PC-3 (cell line): ENCODE measurements around the gene ARNT2. TPM values are rescaled to one million over a fixed set of nuclear protein-coding genes. Genes with fewer than 3 reads are reported as not detected.

Experiments
- ATAC-seq: fragments of 200-7000 bp; cut with Tn5 transposase; 2 replicates; pipeline ENCODE4 v1.9.1; 2020; ENCODE audit warnings: mild to moderate bottlenecking, moderate library complexity
- BruUV-seq: library from RNA; stranded (reverse); fragments of 400-500 nt; replicated peaks from 2 replicates; lab custom pipeline; 2021; lab: Mats Ljungman, UMichigan
- CTCF ChIA-PET: fragments of 300-600 bp; sonication (Branson Sonifier 250); formaldehyde crosslinking; loops from one replicate; lab custom pipeline; 2022; ENCODE audit warnings: antibody characterized with exemption; lab: Charles Lee
- POLR2A ChIA-PET: fragments of 300-600 bp; sonication (Branson Sonifier 250); formaldehyde crosslinking; loops from one replicate; lab custom pipeline; 2022; ENCODE audit warnings: antibody characterized with exemption; ENCODE audit not compliant: unreplicated experiment; lab: Charles Lee
- DNase-seq: peaks from one replicate; pipeline ENCODE4 v3.0.0-alpha.2; 2015
- H2AFZ ChIP-seq: fragments of 300-600 bp; sonication (generic); 2 replicates; pipeline ENCODE4 v1.6.0; 2016; ENCODE audit warnings: antibody characterized with exemption, low read length
- H3F3A ChIP-seq: fragments of 300-600 bp; sonication (generic); one replicate; pipeline ENCODE4 v1.6.0; 2017; ENCODE audit warnings: antibody characterized with exemption, low read length, control low read depth, mild to moderate bottlenecking; ENCODE audit not compliant: unreplicated experiment
- H3K27ac ChIP-seq: fragments of 300-600 bp; sonication (generic); 2 replicates; pipeline ENCODE4 v1.5.1; 2016; ENCODE audit warnings: mild to moderate bottlenecking, low read length
- H3K27me3 ChIP-seq: fragments of 300-600 bp; sonication (generic); 2 replicates; pipeline ENCODE4 v1.6.1; 2016; ENCODE audit warnings: low read length, mixed read lengths
- H3K36me3 ChIP-seq: fragments of 300-600 bp; sonication (generic); 2 replicates; pipeline ENCODE4 v1.6.1; 2016; ENCODE audit warnings: low read depth, mixed run types, low read length, mixed read lengths
- H3K4me1 ChIP-seq: fragments of 300-600 bp; sonication (generic); 2 replicates; pipeline ENCODE4 v1.5.1; 2016; ENCODE audit warnings: low read length; ENCODE audit not compliant: insufficient read depth
- H3K4me2 ChIP-seq: fragments of 300-600 bp; sonication (generic); 2 replicates; pipeline ENCODE4 v1.6.0; 2016; ENCODE audit warnings: low read length
- H3K4me3 ChIP-seq: fragments of 300-600 bp; sonication (generic); 2 replicates; pipeline ENCODE4 v1.5.1; 2016; ENCODE audit warnings: mild to moderate bottlenecking, low read length, mixed read lengths
- H3K79me2 ChIP-seq: fragments of 300-600 bp; sonication (generic); 2 replicates; pipeline ENCODE4 v1.6.1; 2017; ENCODE audit warnings: low read length, mixed read lengths
- H3K9ac ChIP-seq: fragments of 300-600 bp; sonication (generic); 2 replicates; pipeline ENCODE4 v1.6.0; 2016; ENCODE audit warnings: mild to moderate bottlenecking, low read length
- H3K9me2 ChIP-seq: fragments of 300-600 bp; sonication (generic); replicated peaks from 2 replicates; pipeline ENCODE4 v1.6.1; 2016; ENCODE audit warnings: mixed run types, low read length, mixed read lengths
- H3K9me3 ChIP-seq: fragments of 300-600 bp; sonication (generic); 2 replicates; pipeline ENCODE4 v1.6.1; 2016; ENCODE audit warnings: low read length, mixed read lengths
- H4K20me1 ChIP-seq: fragments of 300-600 bp; sonication (generic); 2 replicates; pipeline ENCODE4 v1.6.1; 2016; ENCODE audit warnings: low read length, mixed read lengths
- EZH2 ChIP-seq: fragments of 300-600 bp; sonication (generic); IDR thresholded peaks from one replicate; pipeline ENCODE4 v1.6.1; 2017; ENCODE audit warnings: antibody characterized with exemption, mild to moderate bottlenecking, low read length; ENCODE audit not compliant: unreplicated experiment
- EZH2phosphoT487 ChIP-seq: fragments of 300-600 bp; sonication (generic); IDR thresholded peaks from 2 replicates; pipeline ENCODE4 v1.6.1; 2018; ENCODE audit warnings: mild to moderate bottlenecking, antibody characterized with exemption, low read length, borderline replicate concordance
- intact Hi-C: fragments of 100-400 bp; cut with micrococcal nuclease; formaldehyde crosslinking; loops from 2 replicates; pipeline ENCODE4 v1.9.0; 2023
- total RNA-seq: library from RNA; depleted of rRNA; stranded (reverse); fragments of >200 nt; gene quantifications from 2 replicates; pipeline ENCODE4 v1.2.3, GENCODE V29; 2014
- TF ChIP-seq, protein P1 (sequence below): fragments of 300-600 bp; sonication (generic); conservative IDR thresholded peaks from 2 replicates; pipeline ENCODE4 v1.5.1; 2017; ENCODE audit warnings: antibody characterized with exemption, low read depth, mild to moderate bottlenecking, low read length

Gene ARNT2
- total RNA-seq, 1 experiment from 2014 or later, result 0.11 TPM

DNA sequence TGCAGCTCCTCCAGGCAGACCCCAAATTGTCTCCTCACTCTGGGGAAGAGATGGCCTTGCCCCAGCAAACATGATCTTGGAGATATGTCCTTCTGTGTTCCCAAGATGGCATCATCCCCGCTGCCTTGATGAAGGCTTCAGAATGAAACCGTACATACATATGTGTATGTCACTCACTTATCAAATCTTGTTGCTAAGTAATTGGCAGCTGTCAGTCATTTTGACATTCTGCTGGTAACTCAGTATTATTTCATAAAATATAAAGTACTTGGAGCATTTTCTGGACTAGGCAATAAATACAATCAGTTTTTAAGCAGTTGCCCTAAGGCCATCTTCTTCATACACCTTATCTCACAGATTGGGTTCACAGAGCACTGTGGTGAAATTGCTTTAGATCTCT, 62.4 kb downstream of the ARNT2 start:
- H3K9me2 ChIP-seq, result no peaks in the 10 kb centered on the region
- peaks cover 7% of the 10 kb centered on the region; the same call in 1 of the 2 replicates for H3K4me1 ChIP-seq
- BruUV-seq, result no TSS peak
- H3K27me3 ChIP-seq, result no peaks in the 10 kb centered on the region; the same call in 1 of the 2 replicates
- intact Hi-C loops, result no loop called here
- H3K9me3 ChIP-seq, result no peaks in the 10 kb centered on the region
- H3K27ac ChIP-seq, result no peak overlapping the region
- H3K4me3 ChIP-seq, result no peak overlapping the region
- TF ChIP-seq EZH2phosphoT487, result no peak
- TF ChIP-seq, protein P1, sequence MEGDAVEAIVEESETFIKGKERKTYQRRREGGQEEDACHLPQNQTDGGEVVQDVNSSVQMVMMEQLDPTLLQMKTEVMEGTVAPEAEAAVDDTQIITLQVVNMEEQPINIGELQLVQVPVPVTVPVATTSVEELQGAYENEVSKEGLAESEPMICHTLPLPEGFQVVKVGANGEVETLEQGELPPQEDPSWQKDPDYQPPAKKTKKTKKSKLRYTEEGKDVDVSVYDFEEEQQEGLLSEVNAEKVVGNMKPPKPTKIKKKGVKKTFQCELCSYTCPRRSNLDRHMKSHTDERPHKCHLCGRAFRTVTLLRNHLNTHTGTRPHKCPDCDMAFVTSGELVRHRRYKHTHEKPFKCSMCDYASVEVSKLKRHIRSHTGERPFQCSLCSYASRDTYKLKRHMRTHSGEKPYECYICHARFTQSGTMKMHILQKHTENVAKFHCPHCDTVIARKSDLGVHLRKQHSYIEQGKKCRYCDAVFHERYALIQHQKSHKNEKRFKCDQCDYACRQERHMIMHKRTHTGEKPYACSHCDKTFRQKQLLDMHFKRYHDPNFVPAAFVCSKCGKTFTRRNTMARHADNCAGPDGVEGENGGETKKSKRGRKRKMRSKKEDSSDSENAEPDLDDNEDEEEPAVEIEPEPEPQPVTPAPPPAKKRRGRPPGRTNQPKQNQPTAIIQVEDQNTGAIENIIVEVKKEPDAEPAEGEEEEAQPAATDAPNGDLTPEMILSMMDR, result no peak
- no peak for TF ChIP-seq EZH2
- no peaks in the 10 kb centered on the region for H3K36me3 ChIP-seq
- DNase-seq (no peak), ATAC-seq (no peak)
- no peak overlapping the region for H3K9ac ChIP-seq
- ChIA-PET POLR2A (no interaction called here), CTCF (no interaction called here)
- H3F3A ChIP-seq, result no peaks in the 10 kb centered on the region
- H3K4me2 ChIP-seq, result no peak overlapping the region
- no peaks in the 10 kb centered on the region for H3K79me2 ChIP-seq
- no peaks in the 10 kb centered on the region for H4K20me1 ChIP-seq
- no peak overlapping the region for H2AFZ ChIP-seq

DNA sequence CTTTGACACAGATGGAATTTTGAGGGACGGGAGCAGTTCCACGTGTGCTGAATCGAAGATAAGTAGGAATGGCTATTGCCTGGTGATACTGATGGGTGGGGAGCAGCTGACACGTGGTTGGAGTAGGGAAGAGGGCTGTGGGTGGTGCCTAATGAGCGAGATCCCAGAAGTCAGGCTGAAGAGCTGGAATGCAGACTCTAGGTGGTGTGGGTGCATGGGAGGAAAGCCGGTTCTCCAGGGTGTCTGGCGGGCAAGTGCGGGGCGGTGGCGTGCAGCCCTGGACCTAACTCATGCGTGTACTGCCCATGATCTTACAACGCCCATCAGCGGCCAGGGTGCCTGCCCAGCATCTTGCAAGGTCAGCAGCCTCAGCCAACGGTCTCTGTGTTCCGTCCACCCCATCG, 63.1 kb downstream of the ARNT2 start:
- DNase-seq, result no peak
- H3K9ac ChIP-seq, result no peak overlapping the region
- no peak overlapping the region for H3K4me3 ChIP-seq
- POLR2A ChIA-PET, result no interaction called here
- no peaks in the 10 kb centered on the region for H3K79me2 ChIP-seq
- H2AFZ ChIP-seq, result no peak overlapping the region
- no peaks in the 10 kb centered on the region for H4K20me1 ChIP-seq
- TF ChIP-seq, protein P1, result no peak
- TF ChIP-seq EZH2 (no peak), EZH2phosphoT487 (no peak)
- no peaks in the 10 kb centered on the region for H3F3A ChIP-seq
- peaks cover 4% of the 10 kb centered on the region for H3K27me3 ChIP-seq
- H3K4me1 ChIP-seq, result peaks cover 7% of the 10 kb centered on the region; the same call in 1 of the 2 replicates
- no peaks in the 10 kb centered on the region for H3K36me3 ChIP-seq
- H3K9me3 ChIP-seq, result no peaks in the 10 kb centered on the region
- H3K27ac ChIP-seq, result no peak overlapping the region
- H3K4me2 ChIP-seq, result no peak overlapping the region
- CTCF ChIA-PET, result no interaction called here
- intact Hi-C loops, result no loop called here
- no TSS peak for BruUV-seq
- H3K9me2 ChIP-seq, result no peaks in the 10 kb centered on the region
- ATAC-seq, result no peak

DNA sequence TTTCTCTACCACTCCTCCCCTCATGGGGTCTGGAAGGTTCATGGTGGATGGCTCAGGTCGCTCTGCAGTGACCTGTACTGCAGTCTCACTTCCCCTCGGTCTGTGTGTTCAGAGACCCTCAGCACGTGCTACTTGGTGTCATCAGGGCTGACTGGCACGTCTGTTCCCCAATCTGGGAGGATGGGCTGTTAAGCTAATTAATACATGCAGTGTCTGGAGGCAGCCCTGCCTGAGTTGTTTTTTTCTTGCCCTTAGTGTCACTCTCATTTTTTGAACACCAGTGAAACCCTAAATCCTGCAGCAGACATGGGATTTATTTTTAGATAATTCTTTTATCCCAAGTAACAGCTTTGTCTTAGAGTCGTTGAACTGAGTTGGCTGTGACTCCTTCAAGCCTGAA, 64.6 kb downstream of the ARNT2 start:
- H3K9me2 ChIP-seq, result no peaks in the 10 kb centered on the region
- no peaks in the 10 kb centered on the region for H3K9me3 ChIP-seq
- peaks cover 7% of the 10 kb centered on the region; the same call in 1 of the 2 replicates for H3K4me1 ChIP-seq
- no peak overlapping the region for H3K9ac ChIP-seq
- ATAC-seq (no peak), DNase-seq (no peak)
- no peak overlapping the region for H3K27ac ChIP-seq
- TF ChIP-seq EZH2phosphoT487 (no peak), EZH2 (no peak)
- TF ChIP-seq, protein P1, result no peak
- intact Hi-C loops, result no loop called here
- H3K27me3 ChIP-seq, result peaks cover 12% of the 10 kb centered on the region
- H3F3A ChIP-seq, result no peaks in the 10 kb centered on the region
- H3K79me2 ChIP-seq, result no peaks in the 10 kb centered on the region
- no peak overlapping the region for H3K4me2 ChIP-seq
- CTCF ChIA-PET, result interaction anchor here (0.6 kb wide), 1 partner anchor 47 kb away, joined by 3 read pairs; no protein-coding TSS in a partner anchor
- no peaks in the 10 kb centered on the region for H4K20me1 ChIP-seq
- H3K36me3 ChIP-seq, result no peaks in the 10 kb centered on the region
- BruUV-seq, result no TSS peak
- H2AFZ ChIP-seq, result no peak overlapping the region
- POLR2A ChIA-PET, result no interaction called here
- no peak overlapping the region for H3K4me3 ChIP-seq
